Stimulated activated naive CD8-positive, alpha-beta T cell treated with anti-CD3 and anti-CD28 coated beads, Interleukin-15, amount 100 ng/mL, for 72 hours (primary cell): ENCODE measurements around the gene COG5.
"Not testable (repeated sequence)": the region's sequence is repeated elsewhere in the genome, so short reads cannot be mapped to it uniquely, and the experiment has no call there.

Experiments used
- ATAC-seq: fragments of 150-1000 bp; cut with Tn5 transposase; 2 replicates; pipeline ENCODE4 v1.10.0; 2021; ENCODE audit warnings: mild to moderate bottlenecking, moderate library complexity
- DNase-seq, 2 donors: peaks; one replicate each; pipeline ENCODE4 v3.0.0; 2021 to 2022
- H3K27ac Mint-ChIP-seq, 2 donors: one replicate each; pipeline ENCODE4 v1.8.0; 2022; ENCODE audit warnings: mild to moderate bottlenecking in 2 of 2, mixed read lengths in 2 of 2, moderate library complexity in 2 of 2
- H3K27me3 Mint-ChIP-seq: one replicate; pipeline ENCODE4 v1.8.0; 2022; ENCODE audit warnings: mixed read lengths
- H3K4me1 Mint-ChIP-seq: one replicate; pipeline ENCODE4 v1.8.0; 2022; ENCODE audit warnings: mild to moderate bottlenecking, mixed read lengths
- H3K4me3 Mint-ChIP-seq, 2 donors: one replicate each; pipeline ENCODE4 v1.8.0; 2022; ENCODE audit warnings: mild to moderate bottlenecking in 2 of 2, mixed read lengths in 2 of 2, moderate library complexity in 1 of 2
- H3K9me3 Mint-ChIP-seq, 2 donors: one replicate each; pipeline ENCODE4 v1.8.0; 2022; ENCODE audit warnings: mixed read lengths in 2 of 2

COG5 gene

GRCh38 chr7:107248551-107249316 is 315.0 kb downstream of the COG5 start:
- no peak overlapping the region for H3K27ac Mint-ChIP-seq
- no peak for ATAC-seq
- peaks cover 8% of the 10 kb centered on the region for H3K4me1 Mint-ChIP-seq
- H3K27me3 Mint-ChIP-seq: no peaks in the 10 kb centered on the region
- H3K9me3 Mint-ChIP-seq: peaks cover 16 to 29% of the 10 kb centered on the region in 2 donors
- DNase-seq: no peak
- H3K4me3 Mint-ChIP-seq: no peak overlapping the region

GRCh38 chr7:107246836-107247235 is 316.9 kb downstream of the COG5 start:
- H3K4me1 Mint-ChIP-seq, H3K27ac Mint-ChIP-seq, H3K4me3 Mint-ChIP-seq, ATAC-seq, DNase-seq, H3K27me3 Mint-ChIP-seq: not testable (repeated sequence)
- peaks cover 16 to 31% of the 10 kb centered on the region in 2 donors for H3K9me3 Mint-ChIP-seq

GRCh38 chr7:107244613-107245012 is 319.1 kb downstream of the COG5 start:
- H3K4me3 Mint-ChIP-seq: no peak overlapping the region
- no peaks in the 10 kb centered on the region for H3K4me1 Mint-ChIP-seq
- H3K9me3 Mint-ChIP-seq: peaks cover 16 to 31% of the 10 kb centered on the region in 2 donors
- no peak for ATAC-seq
- H3K27me3 Mint-ChIP-seq: no peaks in the 10 kb centered on the region
- H3K27ac Mint-ChIP-seq: no peak overlapping the region
- DNase-seq: no peak

DNA sequence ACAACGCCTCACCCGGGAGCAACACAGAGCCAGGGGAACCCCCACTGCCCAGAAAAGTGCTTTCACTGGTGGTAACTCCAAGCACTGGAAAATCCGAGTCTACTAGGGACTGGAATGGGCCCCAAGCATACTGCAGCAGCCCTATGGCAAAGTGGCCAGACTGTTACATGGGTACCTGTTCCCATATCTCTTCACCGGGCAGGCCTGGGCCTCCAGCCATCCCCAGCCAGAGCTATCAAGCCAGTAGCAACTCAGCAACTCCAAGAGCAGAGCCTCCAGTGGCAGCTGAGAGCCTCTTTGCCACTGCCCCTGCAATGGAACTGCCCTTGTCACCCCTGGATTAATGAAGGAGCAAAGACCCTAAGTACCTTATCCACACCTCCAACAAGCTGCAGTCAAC is 321.5 kb downstream of the COG5 start:
- Mint-ChIP-seq H3K9me3 (peaks cover 16 to 25% of the 10 kb centered on the region in 2 donors), H3K4me3 (no peak overlapping the region), H3K4me1 (no peaks in the 10 kb centered on the region), H3K27ac (no peak overlapping the region), H3K27me3 (no peaks in the 10 kb centered on the region)
- DNase-seq (no peak), ATAC-seq (no peak)

DNA sequence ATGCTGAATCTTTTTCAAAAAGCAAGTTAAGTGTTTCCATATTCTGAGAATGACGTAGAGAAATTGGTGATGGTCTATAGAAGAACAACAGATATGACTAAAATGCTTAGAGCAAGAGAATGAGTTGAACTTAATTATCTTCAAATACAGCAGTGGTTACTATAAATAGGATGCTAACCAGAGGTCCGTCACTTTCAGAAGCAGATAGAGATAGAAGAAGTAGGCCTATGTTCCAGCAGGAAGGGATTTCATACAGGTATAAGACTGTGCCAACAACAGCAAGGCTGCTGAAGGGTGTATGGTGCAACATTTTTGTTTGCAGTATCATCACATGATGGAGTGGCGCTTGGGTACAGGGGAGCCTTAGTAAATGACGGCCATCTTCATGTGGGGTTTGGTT is 326.3 kb downstream of the COG5 start:
- no peak overlapping the region for H3K27ac Mint-ChIP-seq
- H3K4me1 Mint-ChIP-seq: no peaks in the 10 kb centered on the region
- DNase-seq: no peak
- no peaks in the 10 kb centered on the region for H3K27me3 Mint-ChIP-seq
- no peak overlapping the region for H3K4me3 Mint-ChIP-seq
- ATAC-seq: no peak
- H3K9me3 Mint-ChIP-seq: no peaks in the 10 kb centered on the region

- Mint-ChIP-seq H3K9me3 (no peaks in the 10 kb centered on the region), H3K4me1 (no peaks in the 10 kb centered on the region), H3K27me3 (no peaks in the 10 kb centered on the region), H3K27ac (no peak overlapping the region), H3K4me3 (no peak overlapping the region)
- ATAC-seq (no peak), DNase-seq (no peak)
Observed at GRCh38 chr7:107236862-107237261, 326.9 kb downstream of the COG5 start.

- Mint-ChIP-seq H3K27me3 (no peaks in the 10 kb centered on the region), H3K9me3 (no peaks in the 10 kb centered on the region), H3K27ac (no peak overlapping the region), H3K4me1 (no peaks in the 10 kb centered on the region), H3K4me3 (no peak overlapping the region)
- no peak for DNase-seq
- no peak for ATAC-seq
Observed at GRCh38 chr7:107234436-107234835, 329.3 kb downstream of the COG5 start.

GRCh38 chr7:107233981-107234380 is 329.7 kb downstream of the COG5 start:
- Mint-ChIP-seq H3K4me1 (no peaks in the 10 kb centered on the region), H3K9me3 (no peaks in the 10 kb centered on the region), H3K27me3 (no peaks in the 10 kb centered on the region), H3K4me3 (no peak overlapping the region), H3K27ac (no peak overlapping the region)
- ATAC-seq: no peak
- DNase-seq: no peak

GRCh38 chr7:107233174-107233573 is 330.5 kb downstream of the COG5 start:
- no peak overlapping the region for H3K4me3 Mint-ChIP-seq
- H3K27ac Mint-ChIP-seq: no peak overlapping the region
- DNase-seq: no peak

GRCh38 chr7:107232568-107233090 is 331.1 kb downstream of the COG5 start:
- DNase-seq (no peak), ATAC-seq (no peak)
- no peak overlapping the region for H3K4me3 Mint-ChIP-seq
- no peaks in the 10 kb centered on the region for H3K27me3 Mint-ChIP-seq
- H3K4me1 Mint-ChIP-seq: no peaks in the 10 kb centered on the region
- no peak overlapping the region for H3K27ac Mint-ChIP-seq
- no peaks in the 10 kb centered on the region for H3K9me3 Mint-ChIP-seq

More at GRCh38 chr7:107233174-107233573, 330.5 kb downstream of the COG5 start:
- ATAC-seq: peak; percentile 64
- Mint-ChIP-seq H3K27me3 (no peaks in the 10 kb centered on the region), H3K4me1 (no peaks in the 10 kb centered on the region), H3K9me3 (no peaks in the 10 kb centered on the region)

GRCh38 chr7:107230334-107230733 is 333.4 kb downstream of the COG5 start:
- Mint-ChIP-seq H3K9me3 (no peaks in the 10 kb centered on the region), H3K4me1 (no peaks in the 10 kb centered on the region), H3K27me3 (no peaks in the 10 kb centered on the region), H3K27ac (no peak overlapping the region), H3K4me3 (no peak overlapping the region)
- DNase-seq: no peak
- ATAC-seq: no peak

GRCh38 chr7:107228291-107228690 is 335.4 kb downstream of the COG5 start:
- DNase-seq: no peak
- Mint-ChIP-seq H3K4me3 (no peak overlapping the region), H3K9me3 (no peaks in the 10 kb centered on the region), H3K27ac (no peak overlapping the region), H3K4me1 (no peaks in the 10 kb centered on the region), H3K27me3 (no peaks in the 10 kb centered on the region)
- ATAC-seq: no peak

- Mint-ChIP-seq H3K27ac (no peak overlapping the region), H3K9me3 (no peaks in the 10 kb centered on the region), H3K4me1 (no peaks in the 10 kb centered on the region), H3K27me3 (no peaks in the 10 kb centered on the region), H3K4me3 (no peak overlapping the region)
- DNase-seq (no peak), ATAC-seq (no peak)
Observed at GRCh38 chr7:107224374-107225223, 339.1 kb downstream of the COG5 start.

DNA sequence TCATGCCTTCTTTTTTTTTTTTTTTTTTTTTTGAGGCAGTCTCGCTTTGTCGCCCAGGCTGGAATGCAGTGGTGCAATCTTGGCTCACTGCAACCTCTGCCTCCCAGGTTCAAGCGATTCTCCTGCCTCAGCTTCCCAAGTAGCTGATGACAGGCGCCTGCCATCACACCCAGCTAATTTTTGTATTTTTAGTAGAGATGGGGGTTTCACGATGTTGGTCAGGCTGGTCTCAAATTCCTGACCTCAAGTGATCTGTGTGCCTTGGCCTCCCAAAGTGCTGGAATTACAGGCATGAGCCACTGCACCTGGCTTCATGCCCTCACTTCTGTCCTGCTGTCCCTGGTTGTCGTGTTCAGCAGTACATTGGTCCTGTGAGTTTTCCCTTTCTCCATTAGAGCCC is 342.9 kb downstream of the COG5 start:
- Mint-ChIP-seq H3K9me3 (peaks cover 13 to 17% of the 10 kb centered on the region in 2 donors), H3K27ac (peak overlapping the region in 1 of 2 donors; percentile 19)
- not testable (repeated sequence) for H3K27me3 Mint-ChIP-seq, DNase-seq, H3K4me1 Mint-ChIP-seq, H3K4me3 Mint-ChIP-seq, ATAC-seq

- Mint-ChIP-seq H3K27ac (no peak overlapping the region), H3K4me1 (no peaks in the 10 kb centered on the region), H3K4me3 (no peak overlapping the region), H3K9me3 (peaks cover 14 to 17% of the 10 kb centered on the region in 2 donors), H3K27me3 (no peaks in the 10 kb centered on the region)
- no peak for ATAC-seq
- DNase-seq: no peak
Observed at GRCh38 chr7:107220356-107220755, 343.4 kb downstream of the COG5 start.
